Measurements from ENCODE around the gene SLC6A1. TPM values are rescaled to one million over a fixed set of nuclear protein-coding genes. Genes with fewer than 3 reads are reported as not detected.
A peak's percentile ranks its signal among the peaks of the same experiment; 100 is the strongest.

The SLC6A1 gene
- total and polyA plus RNA-seq, 2 of the 8 experiments (the other 6 are each of a cell fraction or from before 2014, with no cell fraction given): 0.30 to 0.63 TPM

DNA sequence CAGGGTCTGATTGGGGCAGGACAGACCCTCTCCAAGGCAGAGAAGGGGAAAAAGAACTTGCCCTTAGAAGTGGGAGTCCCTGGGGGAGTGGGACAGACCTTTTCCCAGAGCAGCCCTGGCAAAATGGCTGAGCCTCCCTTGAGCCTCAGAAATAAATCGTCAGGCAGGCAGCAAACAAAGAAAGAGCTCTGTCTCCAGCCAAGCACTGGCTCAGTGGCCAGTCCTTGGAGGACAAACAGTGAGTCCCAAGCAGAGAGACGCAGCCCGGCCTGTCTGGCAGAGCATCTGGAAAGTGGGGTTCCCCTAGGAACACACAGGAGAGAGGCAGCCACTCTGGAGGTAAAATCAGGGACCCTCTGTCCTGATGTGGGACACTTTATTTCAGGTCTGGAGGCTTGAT is 1.8 kb downstream of the SLC6A1 start:
- H4K20me1 ChIP-seq (replicated peaks in 1 of 2; ENCODE audit: control insufficient read depth in 1 of 2, insufficient read depth in 2 of 2, low read length in 2 of 2): no peaks in the 10 kb centered on the region
- peaks cover 9% of the 10 kb centered on the region; the same call in 1 of the 2 replicates for H3K23me2 ChIP-seq (ENCODE audit: low read depth, low read length)
- no peak overlapping the region for H3K18ac ChIP-seq (ENCODE audit: extremely low read depth, low read length)
- H2BK20ac ChIP-seq (ENCODE audit: low read length): no peak overlapping the region
- no peak overlapping the region for H2BK120ac ChIP-seq (replicated peaks; ENCODE audit: low read depth, low read length)
- no peak overlapping the region for H3K14ac ChIP-seq (ENCODE audit: insufficient read length)
- no peaks in the 10 kb centered on the region for H3K9me3 ChIP-seq (ENCODE audit: insufficient read depth in 2 of 2, low read depth in 1 of 2, low read length in 1 of 2)
- no peak overlapping the region for H4K8ac ChIP-seq (ENCODE audit: extremely low read depth, insufficient read depth, low read length)
- H3K79me1 ChIP-seq (ENCODE audit: low read depth, low read length): no peaks in the 10 kb centered on the region
- no peak overlapping the region for H2AFZ ChIP-seq (ENCODE audit: low read length)
- H3K27ac ChIP-seq (ENCODE audit: low read depth, low read length): no peak overlapping the region
- 64% methylated on average over 3 of the region's 3 CpGs; no CpG with 5 or more reads in 1 of the 2 experiments for WGBS, 2 experiments (ENCODE audit: extremely low coverage in 1 of 2, insufficient coverage in 1 of 2, insufficient read length in 1 of 2, insufficient replicate concordance in 2 of 2, low coverage in 1 of 2, low lambda C conversion rate in 2 of 2, missing lambda C conversion rate in 1 of 2)
- no peak overlapping the region for H2BK12ac ChIP-seq (ENCODE audit: low read depth, low read length)
- no peak overlapping the region for H4K5ac ChIP-seq (ENCODE audit: insufficient read length, low read depth, low read length)
- no peak for FAIRE-seq
- no peak for DNase-seq (ENCODE audit: low read depth in 1 of 2, low spot score in 2 of 2)
- H3K4ac ChIP-seq (replicated peaks; ENCODE audit: insufficient read length, low read depth, low read length): no peak overlapping the region
- H3K27me3 ChIP-seq (replicated peaks in 1 of 4; ENCODE audit: control insufficient read depth in 3 of 4, extremely low read depth in 1 of 4, insufficient read depth in 3 of 4, low read length in 3 of 4): peaks cover 20 to 41% (median 39%) of the 10 kb centered on the region in 4 experiments
- no peak overlapping the region for H3K4me3 ChIP-seq (ENCODE audit: extremely low read depth in 1 of 4, insufficient read depth in 2 of 4, low read depth in 3 of 4, low read length in 4 of 4)
- no peak overlapping the region for H2BK5ac ChIP-seq (ENCODE audit: low read depth, low read length)
- H3K56ac ChIP-seq (replicated peaks; ENCODE audit: insufficient read length, low read depth, low read length): no peak overlapping the region
- H2BK15ac ChIP-seq (ENCODE audit: low read length): no peak overlapping the region
- H3K4me1 ChIP-seq (replicated peaks in 1 of 4; ENCODE audit: control insufficient read depth in 3 of 4, insufficient read depth in 4 of 4, low read length in 3 of 4): peaks cover 0 to 11% (median 2%) of the 10 kb centered on the region in 4 experiments; a peak in 3 of 7 replicates
- no peaks in the 10 kb centered on the region for H3K36me3 ChIP-seq (ENCODE audit: control insufficient read depth in 2 of 4, insufficient read depth in 4 of 4, low read length in 3 of 4)
- H4K91ac ChIP-seq (replicated peaks; ENCODE audit: insufficient read length, low read length): no peak overlapping the region
- CTCF ChIA-PET (ENCODE audit: partially characterized antibody): interaction anchor here (1.1 to 13.4 kb wide), 14 partner anchors 9 to 102 kb away, joined by 3 to 100 read pairs (median 6); no protein-coding TSS in a partner anchor
- no peak overlapping the region for H2AK5ac ChIP-seq (ENCODE audit: low read depth, low read length)
- H3K79me2 ChIP-seq (ENCODE audit: control insufficient read depth in 1 of 2, insufficient read depth in 2 of 2, low read length in 2 of 2): no peaks in the 10 kb centered on the region
- POLR2A ChIA-PET (ENCODE audit: partially characterized antibody): no interaction called here
- H3K23ac ChIP-seq (ENCODE audit: insufficient read length): no peak overlapping the region
- H3K4me2 ChIP-seq (ENCODE audit: insufficient read depth in 1 of 2, low read depth in 2 of 2, low read length in 2 of 2): peak overlapping the region in 1 of 2 experiments; percentile 87; a peak in 2 of 4 replicates
- no peak overlapping the region for H3K9ac ChIP-seq (replicated peaks in 1 of 4; ENCODE audit: extremely low read depth in 1 of 4, low read depth in 3 of 4, low read length in 3 of 4)
- no peak for TF ChIP-seq RFX5 (IDR thresholded peaks at IDR 0.05; ENCODE audit: borderline replicate concordance, low read depth, low read length)
- TF ChIP-seq SIRT6 (IDR thresholded peaks at IDR 0.05; ENCODE audit: low read length): no peak
- TF ChIP-seq, protein P1, sequence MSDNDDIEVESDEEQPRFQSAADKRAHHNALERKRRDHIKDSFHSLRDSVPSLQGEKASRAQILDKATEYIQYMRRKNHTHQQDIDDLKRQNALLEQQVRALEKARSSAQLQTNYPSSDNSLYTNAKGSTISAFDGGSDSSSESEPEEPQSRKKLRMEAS (IDR thresholded peaks at IDR 0.05): no peak
- TF ChIP-seq ZNF274 (IDR thresholded peaks at IDR 0.05; ENCODE audit: borderline replicate concordance, extremely low read depth, low read length): no peak
- TF ChIP-seq GTF2F1 (IDR thresholded peaks at IDR 0.05; ENCODE audit: borderline replicate concordance, low read depth, low read length): no peak
- no peak for TF ChIP-seq BRCA1 (IDR thresholded peaks at IDR 0.05; ENCODE audit: low read depth, low read length)
- no peak for TF ChIP-seq CREB1 (IDR thresholded peaks at IDR 0.05)

Data from H1 (cell line).